SK-N-SH treated with all-trans-retinoic acid at 6 μM for 48 hours (cell line): ENCODE measurements around the gene GJC2.

Experiments
- ATAC-seq: fragments of 200-7000 bp; cut with Tn5 transposase; 3 replicates; pipeline ENCODE4 v1.9.1; 2020; ENCODE audit warnings: mild to moderate bottlenecking, moderate library complexity
- ARNTL ChIP-seq: fragments of 450-650 bp; formaldehyde crosslinking; IDR thresholded peaks from 2 replicates; pipeline ENCODE4 v1.5.0; 2020; ENCODE audit warnings: low read depth, mild to moderate bottlenecking, moderate library complexity, borderline replicate concordance
- BACH2 ChIP-seq: fragments of 250-450 bp; sonication (Bioruptor Pico); IDR thresholded peaks from 2 replicates; pipeline ENCODE4 v1.9.0; 2021; ENCODE audit warnings: mild to moderate bottlenecking, borderline replicate concordance
- CSDC2 ChIP-seq: fragments of 250-450 bp; sonication (Bioruptor Pico); IDR thresholded peaks from 2 replicates; pipeline ENCODE4 v1.5.0; 2020; ENCODE audit warnings: mild to moderate bottlenecking, moderate library complexity
- ESRRG ChIP-seq: fragments of 250-450 bp; sonication (Bioruptor Pico); IDR thresholded peaks from 2 replicates; pipeline ENCODE4 v1.6.1; 2021; ENCODE audit warnings: mild to moderate bottlenecking
- GLIS3 ChIP-seq: fragments of 250-450 bp; sonication (Bioruptor Pico); IDR thresholded peaks from 2 replicates; pipeline ENCODE4 v1.5.0; 2020; ENCODE audit warnings: mild to moderate bottlenecking, moderate library complexity
- ISL1 ChIP-seq: fragments of 250-450 bp; sonication (Bioruptor Pico); IDR thresholded peaks from 2 replicates; pipeline ENCODE4 v2.1.2; 2022; ENCODE audit warnings: mild to moderate bottlenecking, moderate library complexity
- PPARA ChIP-seq: fragments of 250-450 bp; sonication (Bioruptor Pico); IDR thresholded peaks from 2 replicates; pipeline ENCODE4 v1.5.0; 2020; ENCODE audit warnings: mild to moderate bottlenecking, borderline replicate concordance
- RARB ChIP-seq: fragments of 250-450 bp; sonication (Bioruptor Pico); IDR thresholded peaks from 2 replicates; pipeline ENCODE4 v1.8.0; 2021; ENCODE audit warnings: mild to moderate bottlenecking, moderate library complexity
- SNAI2 ChIP-seq: fragments of 250-450 bp; sonication (Bioruptor Pico); IDR thresholded peaks from 2 replicates; pipeline ENCODE4 v1.5.0; 2020; ENCODE audit warnings: mild to moderate bottlenecking, moderate library complexity
- TCF4 ChIP-seq: fragments of 250-450 bp; sonication (Bioruptor Pico); IDR thresholded peaks from 2 replicates; pipeline ENCODE4 v1.8.0; 2021; ENCODE audit warnings: mild to moderate bottlenecking, moderate library complexity, borderline replicate concordance
- TOX ChIP-seq: fragments of 250-450 bp; sonication (Bioruptor Pico); IDR thresholded peaks from 2 replicates; pipeline ENCODE4 v1.8.0; 2021; ENCODE audit warnings: mild to moderate bottlenecking, moderate library complexity, borderline replicate concordance
- ZC3H10 ChIP-seq: fragments of 250-450 bp; sonication (Bioruptor Pico); IDR thresholded peaks from 2 replicates; pipeline ENCODE4 v1.5.1; 2021; ENCODE audit warnings: mild to moderate bottlenecking, moderate library complexity
- ZFP3 ChIP-seq: fragments of 250-450 bp; sonication (Bioruptor Pico); IDR thresholded peaks from 2 replicates; pipeline ENCODE4 v1.5.0; 2020; ENCODE audit warnings: mild to moderate bottlenecking, moderate library complexity
- ZFP30 ChIP-seq: fragments of 450-650 bp; formaldehyde crosslinking; IDR thresholded peaks from 2 replicates; pipeline ENCODE4 v1.5.0; 2022; ENCODE audit warnings: mild to moderate bottlenecking, moderate library complexity
- ZNF565 ChIP-seq: fragments of 450-650 bp; formaldehyde crosslinking; conservative IDR thresholded peaks from 2 replicates; pipeline ENCODE4 v1.5.0; 2020; ENCODE audit warnings: low read depth, mild to moderate bottlenecking, moderate library complexity
- ZNF8 ChIP-seq: fragments of 450-650 bp; formaldehyde crosslinking; IDR thresholded peaks from 2 replicates; pipeline ENCODE4 v1.5.0; 2020; ENCODE audit warnings: mild to moderate bottlenecking, moderate library complexity
- TF ChIP-seq, protein P1 (sequence below): fragments of 250-450 bp; sonication (Bioruptor Pico); IDR thresholded peaks from 2 replicates; pipeline ENCODE4 v1.5.1; 2021; ENCODE audit warnings: mild to moderate bottlenecking, moderate library complexity
- TF ChIP-seq, protein P2 (sequence below): fragments of 250-450 bp; sonication (Bioruptor Pico); IDR thresholded peaks from 2 replicates; pipeline ENCODE4 v1.8.0; 2020; ENCODE audit warnings: mild to moderate bottlenecking, moderate library complexity, borderline replicate concordance
- TF ChIP-seq, protein P3 (sequence below): fragments of 250-450 bp; sonication (Bioruptor Pico); IDR thresholded peaks from 2 replicates; pipeline ENCODE4 v1.5.0; 2020; ENCODE audit warnings: mild to moderate bottlenecking, moderate library complexity
- TF ChIP-seq, protein P4 (sequence below): fragments of 250-450 bp; sonication (Bioruptor Pico); IDR thresholded peaks from 2 replicates; pipeline ENCODE4 v1.8.0; 2021; ENCODE audit warnings: low read depth, mild to moderate bottlenecking, moderate library complexity, borderline replicate concordance

GJC2 gene

DNA sequence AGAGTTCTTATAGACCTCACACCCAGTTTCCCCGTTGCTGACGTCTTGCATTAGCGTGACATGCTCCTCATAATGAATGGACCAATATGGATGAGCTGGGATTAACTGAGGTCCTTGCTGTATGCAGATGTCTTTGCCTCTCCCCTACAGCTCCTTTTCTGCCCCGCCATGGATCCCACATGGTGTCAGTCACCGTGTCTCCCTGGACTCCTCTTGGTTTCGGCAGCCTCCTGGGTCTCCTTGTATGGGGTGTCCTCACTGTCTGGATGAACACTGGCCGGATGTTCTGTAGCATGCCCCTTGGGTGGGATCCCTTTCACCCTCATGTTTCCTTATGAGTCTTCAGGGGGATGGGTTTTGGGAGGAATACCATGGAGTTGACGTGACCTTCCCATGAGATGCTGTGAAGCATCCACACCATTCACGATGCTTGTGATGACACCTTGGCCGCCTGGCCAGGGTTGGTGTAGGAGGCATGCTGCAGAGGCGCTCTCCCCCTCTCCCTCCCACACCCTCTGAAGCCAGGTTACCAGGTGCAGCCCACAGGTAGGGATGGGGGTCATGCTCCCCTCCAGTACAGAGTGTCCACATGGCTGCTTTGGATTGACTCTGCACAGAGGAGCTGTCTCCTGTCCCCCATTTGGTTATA lies 4.4 kb downstream of the GJC2 start:
- ATAC-seq = no peak
- TF ChIP-seq TOX (CRISPR knock-in tag) (no peak), PPARA (CRISPR knock-in tag) (no peak), ZC3H10 (CRISPR knock-in tag) (no peak), RARB (CRISPR knock-in tag) (no peak), TCF4 (CRISPR knock-in tag) (no peak), BACH2 (CRISPR knock-in tag) (no peak), ARNTL (no peak), ISL1 (CRISPR knock-in tag) (no peak), ZNF8 (CRISPR knock-in tag) (no peak), ZFP3 (CRISPR knock-in tag) (no peak), ZFP30 (no peak), GLIS3 (CRISPR knock-in tag) (no peak), ESRRG (CRISPR knock-in tag) (no peak), CSDC2 (CRISPR knock-in tag) (no peak), SNAI2 (CRISPR knock-in tag) (no peak), ZNF565 (no peak)
- TF ChIP-seq, protein P1, sequence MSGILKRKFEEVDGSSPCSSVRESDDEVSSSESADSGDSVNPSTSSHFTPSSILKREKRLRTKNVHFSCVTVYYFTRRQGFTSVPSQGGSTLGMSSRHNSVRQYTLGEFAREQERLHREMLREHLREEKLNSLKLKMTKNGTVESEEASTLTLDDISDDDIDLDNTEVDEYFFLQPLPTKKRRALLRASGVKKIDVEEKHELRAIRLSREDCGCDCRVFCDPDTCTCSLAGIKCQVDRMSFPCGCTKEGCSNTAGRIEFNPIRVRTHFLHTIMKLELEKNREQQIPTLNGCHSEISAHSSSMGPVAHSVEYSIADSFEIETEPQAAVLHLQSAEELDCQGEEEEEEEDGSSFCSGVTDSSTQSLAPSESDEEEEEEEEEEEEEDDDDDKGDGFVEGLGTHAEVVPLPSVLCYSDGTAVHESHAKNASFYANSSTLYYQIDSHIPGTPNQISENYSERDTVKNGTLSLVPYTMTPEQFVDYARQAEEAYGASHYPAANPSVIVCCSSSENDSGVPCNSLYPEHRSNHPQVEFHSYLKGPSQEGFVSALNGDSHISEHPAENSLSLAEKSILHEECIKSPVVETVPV (CRISPR knock-in tag) = no peak
- TF ChIP-seq, protein P2, sequence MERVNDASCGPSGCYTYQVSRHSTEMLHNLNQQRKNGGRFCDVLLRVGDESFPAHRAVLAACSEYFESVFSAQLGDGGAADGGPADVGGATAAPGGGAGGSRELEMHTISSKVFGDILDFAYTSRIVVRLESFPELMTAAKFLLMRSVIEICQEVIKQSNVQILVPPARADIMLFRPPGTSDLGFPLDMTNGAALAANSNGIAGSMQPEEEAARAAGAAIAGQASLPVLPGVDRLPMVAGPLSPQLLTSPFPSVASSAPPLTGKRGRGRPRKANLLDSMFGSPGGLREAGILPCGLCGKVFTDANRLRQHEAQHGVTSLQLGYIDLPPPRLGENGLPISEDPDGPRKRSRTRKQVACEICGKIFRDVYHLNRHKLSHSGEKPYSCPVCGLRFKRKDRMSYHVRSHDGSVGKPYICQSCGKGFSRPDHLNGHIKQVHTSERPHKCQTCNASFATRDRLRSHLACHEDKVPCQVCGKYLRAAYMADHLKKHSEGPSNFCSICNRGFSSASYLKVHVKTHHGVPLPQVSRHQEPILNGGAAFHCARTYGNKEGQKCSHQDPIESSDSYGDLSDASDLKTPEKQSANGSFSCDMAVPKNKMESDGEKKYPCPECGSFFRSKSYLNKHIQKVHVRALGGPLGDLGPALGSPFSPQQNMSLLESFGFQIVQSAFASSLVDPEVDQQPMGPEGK = no peak
- TF ChIP-seq, protein P3, sequence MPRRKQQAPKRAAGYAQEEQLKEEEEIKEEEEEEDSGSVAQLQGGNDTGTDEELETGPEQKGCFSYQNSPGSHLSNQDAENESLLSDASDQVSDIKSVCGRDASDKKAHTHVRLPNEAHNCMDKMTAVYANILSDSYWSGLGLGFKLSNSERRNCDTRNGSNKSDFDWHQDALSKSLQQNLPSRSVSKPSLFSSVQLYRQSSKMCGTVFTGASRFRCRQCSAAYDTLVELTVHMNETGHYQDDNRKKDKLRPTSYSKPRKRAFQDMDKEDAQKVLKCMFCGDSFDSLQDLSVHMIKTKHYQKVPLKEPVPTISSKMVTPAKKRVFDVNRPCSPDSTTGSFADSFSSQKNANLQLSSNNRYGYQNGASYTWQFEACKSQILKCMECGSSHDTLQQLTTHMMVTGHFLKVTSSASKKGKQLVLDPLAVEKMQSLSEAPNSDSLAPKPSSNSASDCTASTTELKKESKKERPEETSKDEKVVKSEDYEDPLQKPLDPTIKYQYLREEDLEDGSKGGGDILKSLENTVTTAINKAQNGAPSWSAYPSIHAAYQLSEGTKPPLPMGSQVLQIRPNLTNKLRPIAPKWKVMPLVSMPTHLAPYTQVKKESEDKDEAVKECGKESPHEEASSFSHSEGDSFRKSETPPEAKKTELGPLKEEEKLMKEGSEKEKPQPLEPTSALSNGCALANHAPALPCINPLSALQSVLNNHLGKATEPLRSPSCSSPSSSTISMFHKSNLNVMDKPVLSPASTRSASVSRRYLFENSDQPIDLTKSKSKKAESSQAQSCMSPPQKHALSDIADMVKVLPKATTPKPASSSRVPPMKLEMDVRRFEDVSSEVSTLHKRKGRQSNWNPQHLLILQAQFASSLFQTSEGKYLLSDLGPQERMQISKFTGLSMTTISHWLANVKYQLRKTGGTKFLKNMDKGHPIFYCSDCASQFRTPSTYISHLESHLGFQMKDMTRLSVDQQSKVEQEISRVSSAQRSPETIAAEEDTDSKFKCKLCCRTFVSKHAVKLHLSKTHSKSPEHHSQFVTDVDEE = no peak
- TF ChIP-seq, protein P4, sequence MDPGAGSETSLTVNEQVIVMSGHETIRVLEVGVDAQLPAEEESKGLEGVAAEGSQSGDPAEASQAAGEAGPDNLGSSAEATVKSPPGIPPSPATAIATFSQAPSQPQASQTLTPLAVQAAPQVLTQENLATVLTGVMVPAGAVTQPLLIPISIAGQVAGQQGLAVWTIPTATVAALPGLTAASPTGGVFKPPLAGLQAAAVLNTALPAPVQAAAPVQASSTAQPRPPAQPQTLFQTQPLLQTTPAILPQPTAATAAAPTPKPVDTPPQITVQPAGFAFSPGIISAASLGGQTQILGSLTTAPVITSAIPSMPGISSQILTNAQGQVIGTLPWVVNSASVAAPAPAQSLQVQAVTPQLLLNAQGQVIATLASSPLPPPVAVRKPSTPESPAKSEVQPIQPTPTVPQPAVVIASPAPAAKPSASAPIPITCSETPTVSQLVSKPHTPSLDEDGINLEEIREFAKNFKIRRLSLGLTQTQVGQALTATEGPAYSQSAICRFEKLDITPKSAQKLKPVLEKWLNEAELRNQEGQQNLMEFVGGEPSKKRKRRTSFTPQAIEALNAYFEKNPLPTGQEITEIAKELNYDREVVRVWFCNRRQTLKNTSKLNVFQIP (CRISPR knock-in tag) = no peak
- TF ChIP-seq, all 23 proteins: peak for 0

DNA sequence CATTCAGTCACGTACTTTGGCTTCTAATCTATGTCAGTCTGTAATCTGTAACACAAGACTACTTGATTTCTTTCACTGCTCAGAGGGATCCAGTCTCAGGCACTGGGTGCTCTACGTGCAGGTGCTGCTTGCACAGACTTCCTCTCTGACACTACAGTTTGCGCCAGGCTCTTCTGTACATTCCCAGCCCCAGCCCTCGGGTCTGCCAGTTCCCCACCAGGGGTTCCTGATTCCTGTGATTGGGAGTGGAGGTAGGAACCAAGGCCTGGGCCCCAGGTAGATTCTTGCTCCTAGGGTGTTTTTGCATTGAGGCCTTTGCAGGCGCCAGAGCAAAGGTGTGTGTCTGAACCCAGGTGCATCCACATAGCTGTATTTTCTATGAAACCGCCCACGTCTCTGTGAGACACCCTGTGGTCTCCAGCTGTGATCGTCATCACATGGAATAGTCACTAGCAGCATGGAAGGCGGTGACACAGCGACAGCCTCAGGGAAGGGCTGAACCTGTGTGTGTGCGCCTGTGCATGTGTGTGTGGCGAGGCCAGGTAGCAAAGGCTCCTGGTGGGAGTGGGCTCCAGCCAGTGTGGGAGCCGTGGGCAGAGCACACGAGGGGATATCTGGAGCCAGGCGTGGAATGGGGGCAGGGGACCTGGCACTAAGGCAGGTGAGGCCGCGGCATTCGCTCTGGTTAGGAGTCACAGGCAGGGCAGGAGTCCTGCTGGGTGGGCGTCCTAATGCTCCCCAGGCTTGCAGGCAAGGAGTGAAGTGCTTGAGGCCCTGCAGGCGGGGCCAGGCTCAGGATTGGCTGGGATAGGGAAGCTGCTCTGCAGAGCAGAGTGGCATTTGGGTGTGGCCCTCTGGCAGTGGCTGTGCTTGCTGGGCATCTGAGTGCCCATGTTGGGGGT lies 5.2 kb downstream of the GJC2 start:
- ATAC-seq = no peak
- TF ChIP-seq ZFP30 = no peak
- no peak for TF ChIP-seq BACH2 (CRISPR knock-in tag)
- no peak for TF ChIP-seq ZNF8 (CRISPR knock-in tag)
- no peak for TF ChIP-seq GLIS3 (CRISPR knock-in tag)
- no peak for TF ChIP-seq TCF4 (CRISPR knock-in tag)

DNA sequence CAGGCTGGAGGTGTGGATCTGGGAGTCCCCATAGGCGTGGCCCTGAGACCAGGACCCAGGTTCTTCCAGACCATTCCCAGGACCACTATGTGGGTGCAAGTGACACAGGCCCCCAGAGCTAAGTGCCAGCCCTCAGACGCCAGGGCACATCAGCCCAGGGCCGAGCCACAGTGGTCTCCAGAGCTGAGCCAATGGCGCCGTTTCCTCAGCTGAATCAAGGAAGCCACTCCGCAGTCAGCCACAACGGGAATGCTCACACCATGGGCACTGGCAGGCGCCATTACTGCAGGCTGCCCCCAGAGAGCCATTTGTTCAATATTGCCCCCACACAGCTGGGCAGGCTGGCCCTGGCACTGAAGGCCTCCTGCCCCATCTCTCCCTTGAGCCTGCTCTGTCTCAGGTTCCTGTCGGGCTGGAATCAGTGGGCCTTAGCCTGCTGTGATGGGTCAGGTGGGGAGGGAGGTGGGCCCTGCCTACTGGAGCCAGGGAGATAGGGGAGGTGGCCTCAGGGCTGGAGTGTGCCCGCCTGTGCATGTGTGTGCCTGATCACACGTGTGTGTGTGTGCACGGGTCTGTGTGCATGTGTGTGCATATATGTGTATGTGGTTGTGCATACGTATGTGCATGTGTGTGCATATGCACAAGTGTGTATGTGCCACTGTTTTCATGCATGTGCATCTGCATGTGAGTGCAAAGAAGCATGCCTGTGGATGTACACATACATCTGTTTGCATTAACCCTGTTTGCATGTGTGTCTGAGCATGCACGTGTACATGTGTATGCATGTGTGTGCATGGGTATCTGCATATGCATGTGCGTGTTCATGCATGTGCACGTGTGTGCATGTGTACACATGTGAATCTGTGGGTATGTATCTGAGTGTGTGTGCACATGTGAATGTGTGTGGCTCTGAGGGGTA lies 6.1 kb downstream of the GJC2 start:
- ATAC-seq = no peak
- TF ChIP-seq TOX (CRISPR knock-in tag) = no peak
- TF ChIP-seq, protein P4 (CRISPR knock-in tag) = no peak
- no peak for TF ChIP-seq ZC3H10 (CRISPR knock-in tag)
- no peak for TF ChIP-seq BACH2 (CRISPR knock-in tag)
- no peak for TF ChIP-seq ZFP3 (CRISPR knock-in tag)
- no peak for TF ChIP-seq CSDC2 (CRISPR knock-in tag)
- TF ChIP-seq RARB (CRISPR knock-in tag) = no peak
- TF ChIP-seq TCF4 (CRISPR knock-in tag) = no peak
- TF ChIP-seq ARNTL = no peak
- TF ChIP-seq ZNF565 = no peak
- no peak for TF ChIP-seq ISL1 (CRISPR knock-in tag)
- TF ChIP-seq GLIS3 (CRISPR knock-in tag) = no peak
- TF ChIP-seq, protein P2 = no peak
- no peak for TF ChIP-seq ZNF8 (CRISPR knock-in tag)
